ENCODE data around the gene NOD2.

NOD2 gene

DNA sequence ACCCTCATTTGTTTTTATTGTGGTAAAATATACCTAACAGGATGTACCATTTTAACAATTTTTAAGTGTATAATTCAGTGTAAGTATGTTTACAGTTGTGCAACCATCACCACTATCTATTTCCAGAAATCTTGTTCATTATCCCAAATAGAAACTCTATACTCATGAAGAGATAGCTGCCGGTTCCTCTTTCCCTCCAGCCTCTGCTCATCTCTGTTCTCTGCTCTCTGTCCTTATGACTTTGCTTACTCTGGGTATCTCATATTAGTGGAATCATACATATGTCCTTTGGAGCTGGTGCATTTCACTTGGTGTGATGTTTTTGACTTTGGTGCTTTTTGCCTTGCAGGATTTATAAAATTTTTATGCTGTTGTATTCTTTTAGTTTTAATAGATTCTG lies 67.9 kb downstream of the NOD2 start:
- H3K36me3 Mint-ChIP-seq (ENCODE audit: low read depth), result peaks cover 47% of the 10 kb centered on the region
- no peaks in the 10 kb centered on the region for H3K4me1 Mint-ChIP-seq
- no peak overlapping the region for H3K4me3 Mint-ChIP-seq
- H3K27ac Mint-ChIP-seq, result no peak overlapping the region
- H3K27me3 Mint-ChIP-seq (ENCODE audit: low read depth), result no peaks in the 10 kb centered on the region
- peaks cover 12% of the 10 kb centered on the region for H3K9me3 Mint-ChIP-seq
- TF ChIP-seq, protein P1, sequence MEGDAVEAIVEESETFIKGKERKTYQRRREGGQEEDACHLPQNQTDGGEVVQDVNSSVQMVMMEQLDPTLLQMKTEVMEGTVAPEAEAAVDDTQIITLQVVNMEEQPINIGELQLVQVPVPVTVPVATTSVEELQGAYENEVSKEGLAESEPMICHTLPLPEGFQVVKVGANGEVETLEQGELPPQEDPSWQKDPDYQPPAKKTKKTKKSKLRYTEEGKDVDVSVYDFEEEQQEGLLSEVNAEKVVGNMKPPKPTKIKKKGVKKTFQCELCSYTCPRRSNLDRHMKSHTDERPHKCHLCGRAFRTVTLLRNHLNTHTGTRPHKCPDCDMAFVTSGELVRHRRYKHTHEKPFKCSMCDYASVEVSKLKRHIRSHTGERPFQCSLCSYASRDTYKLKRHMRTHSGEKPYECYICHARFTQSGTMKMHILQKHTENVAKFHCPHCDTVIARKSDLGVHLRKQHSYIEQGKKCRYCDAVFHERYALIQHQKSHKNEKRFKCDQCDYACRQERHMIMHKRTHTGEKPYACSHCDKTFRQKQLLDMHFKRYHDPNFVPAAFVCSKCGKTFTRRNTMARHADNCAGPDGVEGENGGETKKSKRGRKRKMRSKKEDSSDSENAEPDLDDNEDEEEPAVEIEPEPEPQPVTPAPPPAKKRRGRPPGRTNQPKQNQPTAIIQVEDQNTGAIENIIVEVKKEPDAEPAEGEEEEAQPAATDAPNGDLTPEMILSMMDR (IDR thresholded peaks at IDR 0.05; ENCODE audit: unreplicated experiment in 3 of 3), result no peak

DNA sequence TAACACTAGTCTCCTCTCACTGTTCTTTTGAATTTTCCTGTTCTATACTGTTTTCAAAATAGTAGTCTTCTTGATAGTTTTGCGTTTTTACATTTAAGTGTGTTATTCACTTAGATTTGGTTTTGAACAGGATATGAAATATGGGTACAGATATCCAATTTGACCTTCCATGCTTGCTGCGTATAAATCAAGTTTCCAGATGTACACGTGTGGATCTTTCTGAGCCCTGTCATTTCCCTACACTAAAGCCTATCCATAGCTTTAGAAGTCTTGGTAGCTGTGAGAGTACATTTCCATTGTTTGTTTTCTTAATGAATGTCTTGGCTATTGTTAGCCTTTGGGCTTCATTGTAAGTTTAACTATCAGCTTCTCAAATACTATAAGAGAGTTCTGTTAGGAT lies 68.8 kb downstream of the NOD2 start:
- no peak overlapping the region for H3K27ac Mint-ChIP-seq
- H3K9me3 Mint-ChIP-seq, result peaks cover 19% of the 10 kb centered on the region
- H3K27me3 Mint-ChIP-seq (ENCODE audit: low read depth), result no peaks in the 10 kb centered on the region
- TF ChIP-seq, protein P1 (IDR thresholded peaks at IDR 0.05; ENCODE audit: unreplicated experiment in 3 of 3), result no peak
- H3K4me1 Mint-ChIP-seq, result no peaks in the 10 kb centered on the region
- H3K36me3 Mint-ChIP-seq (ENCODE audit: low read depth), result peaks cover 56% of the 10 kb centered on the region
- no peak overlapping the region for H3K4me3 Mint-ChIP-seq

DNA sequence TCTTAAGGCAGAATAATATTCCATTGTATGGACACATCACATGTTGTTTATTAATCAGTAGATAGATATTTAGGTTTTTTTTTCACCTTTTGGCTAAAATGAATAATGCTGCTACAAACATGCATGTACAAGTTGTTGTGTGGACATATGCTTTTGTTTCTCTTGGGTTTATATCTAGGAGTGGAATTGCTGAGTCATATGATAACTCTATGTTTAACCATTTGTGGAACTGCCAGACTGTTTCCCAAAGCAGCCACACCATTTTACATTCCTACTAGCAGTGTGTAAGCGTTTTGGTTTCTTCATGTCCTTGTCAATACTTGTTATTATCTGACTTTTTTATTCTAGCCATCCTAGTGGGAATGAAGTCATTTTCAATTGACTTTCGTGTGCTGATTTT lies 69.8 kb downstream of the NOD2 start:
- TF ChIP-seq, protein P1 (IDR thresholded peaks at IDR 0.05; ENCODE audit: unreplicated experiment in 3 of 3), result no peak
- H3K9me3 Mint-ChIP-seq, result peaks cover 24% of the 10 kb centered on the region
- H3K27me3 Mint-ChIP-seq (ENCODE audit: low read depth), result no peaks in the 10 kb centered on the region
- H3K27ac Mint-ChIP-seq, result no peak overlapping the region
- peaks cover 61% of the 10 kb centered on the region for H3K36me3 Mint-ChIP-seq (ENCODE audit: low read depth)
- no peaks in the 10 kb centered on the region for H3K4me1 Mint-ChIP-seq
- no peak overlapping the region for H3K4me3 Mint-ChIP-seq

DNA sequence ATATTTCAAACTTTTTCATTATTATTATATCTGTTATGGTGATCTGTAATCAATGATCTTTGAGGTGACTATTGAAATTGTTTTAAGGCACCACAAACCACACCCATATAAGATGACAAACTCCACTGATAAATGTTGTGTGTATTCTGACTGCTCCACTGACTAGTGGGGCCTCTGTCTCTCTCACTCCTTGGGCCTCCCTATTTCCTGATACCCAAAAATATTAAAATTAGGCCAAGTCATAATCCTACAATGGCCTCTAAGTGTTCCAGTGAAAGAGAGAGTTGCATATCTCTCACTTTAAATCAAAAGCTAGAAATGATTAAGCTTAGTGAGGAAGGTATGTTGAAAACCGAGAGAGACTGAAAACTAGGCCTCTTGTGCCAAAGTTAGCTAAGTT lies 71.9 kb downstream of the NOD2 start:
- Mint-ChIP-seq H3K27ac (no peak overlapping the region), H3K4me1 (no peaks in the 10 kb centered on the region), H3K4me3 (no peak overlapping the region), H3K9me3 (peaks cover 36% of the 10 kb centered on the region), H3K36me3 (ENCODE audit: low read depth) (peaks cover 70% of the 10 kb centered on the region), H3K27me3 (ENCODE audit: low read depth) (no peaks in the 10 kb centered on the region)
- TF ChIP-seq, protein P1 (IDR thresholded peaks at IDR 0.05; ENCODE audit: unreplicated experiment in 3 of 3), result no peak

DNA sequence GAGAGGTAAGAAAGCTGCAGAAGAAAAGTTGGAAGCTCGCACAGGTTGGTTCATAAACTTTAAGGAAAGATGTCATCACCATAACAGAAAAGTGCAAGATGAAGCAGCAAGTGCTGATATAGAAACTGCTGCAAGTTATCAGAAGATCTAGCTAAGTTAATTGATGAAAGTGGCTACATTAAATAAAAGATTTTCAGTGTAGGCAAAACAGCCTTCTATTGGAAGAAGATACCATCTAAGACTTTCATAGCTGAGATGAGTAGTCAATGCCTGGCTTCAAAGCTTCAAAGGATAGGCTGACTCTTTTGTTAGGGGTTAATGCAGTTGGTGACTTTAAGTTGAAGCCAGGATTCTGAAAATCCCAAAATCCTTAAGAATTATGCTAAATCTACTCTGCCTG lies 72.5 kb downstream of the NOD2 start:
- no peaks in the 10 kb centered on the region for H3K4me1 Mint-ChIP-seq
- no peak overlapping the region for H3K4me3 Mint-ChIP-seq
- H3K36me3 Mint-ChIP-seq (ENCODE audit: low read depth), result peaks cover 73% of the 10 kb centered on the region
- TF ChIP-seq, protein P1 (IDR thresholded peaks at IDR 0.05; ENCODE audit: unreplicated experiment in 3 of 3), result no peak
- H3K9me3 Mint-ChIP-seq, result peaks cover 36% of the 10 kb centered on the region
- no peak overlapping the region for H3K27ac Mint-ChIP-seq
- no peaks in the 10 kb centered on the region for H3K27me3 Mint-ChIP-seq (ENCODE audit: low read depth)

DNA sequence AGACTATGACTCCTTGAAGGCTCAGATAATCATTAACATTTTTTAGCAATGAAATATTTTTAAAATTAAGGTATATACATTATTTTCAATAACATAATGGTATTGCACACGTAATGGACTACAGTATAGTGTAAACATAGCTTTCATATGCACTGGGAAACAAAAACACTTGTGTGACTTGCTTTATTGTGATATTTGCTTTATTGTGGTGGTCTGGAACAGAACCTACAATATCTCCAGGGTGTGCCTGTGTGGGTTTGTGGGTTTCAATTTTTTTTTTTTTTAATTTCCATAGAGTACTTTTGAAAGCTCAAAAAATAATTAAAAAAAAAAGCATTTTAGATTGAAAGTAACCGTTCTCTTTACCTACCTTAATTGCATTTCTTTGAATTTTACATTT lies 73.8 kb downstream of the NOD2 start:
- peaks cover 85% of the 10 kb centered on the region for H3K36me3 Mint-ChIP-seq (ENCODE audit: low read depth)
- H3K27ac Mint-ChIP-seq, result no peak overlapping the region
- TF ChIP-seq, protein P1 (IDR thresholded peaks at IDR 0.05; ENCODE audit: unreplicated experiment in 3 of 3), result no peak
- peaks cover 45% of the 10 kb centered on the region for H3K9me3 Mint-ChIP-seq
- no peaks in the 10 kb centered on the region for H3K27me3 Mint-ChIP-seq (ENCODE audit: low read depth)
- H3K4me3 Mint-ChIP-seq, result no peak overlapping the region
- no peaks in the 10 kb centered on the region for H3K4me1 Mint-ChIP-seq
